Calu3 (cell line): ENCODE measurements around the gene ADGRL3. TPM values are rescaled to one million over a fixed set of nuclear protein-coding genes. Genes with fewer than 3 reads are reported as not detected.

Experiments
- BruUV-seq: library from RNA; stranded (reverse); fragments of 400-500 nt; replicated peaks from 2 replicates; lab custom pipeline; 2021; lab: Mats Ljungman, UMichigan
- CTCF ChIA-PET: fragments of 300-600 bp; sonication (Branson Sonifier 250); formaldehyde crosslinking; loops from one replicate; lab custom pipeline; 2022; ENCODE audit warnings: antibody characterized with exemption; lab: Charles Lee
- DNase-seq: peaks from one replicate; pipeline ENCODE4 v3.0.0; 2022
- H3K27ac Mint-ChIP-seq: one replicate; pipeline ENCODE4 v1.8.0; 2022; ENCODE audit warnings: mixed read lengths; ENCODE audit not compliant: unreplicated experiment
- H3K27me3 Mint-ChIP-seq: one replicate; pipeline ENCODE4 v1.8.0; 2022; ENCODE audit warnings: mixed read lengths; ENCODE audit not compliant: unreplicated experiment
- H3K36me3 Mint-ChIP-seq: one replicate; pipeline ENCODE4 v1.8.0; 2022; ENCODE audit warnings: mild to moderate bottlenecking, moderate library complexity, mixed read lengths; ENCODE audit not compliant: insufficient read depth, unreplicated experiment
- H3K4me1 Mint-ChIP-seq: one replicate; pipeline ENCODE4 v1.8.0; 2022; ENCODE audit warnings: mild to moderate bottlenecking, low read depth, mixed read lengths; ENCODE audit not compliant: unreplicated experiment
- H3K4me3 Mint-ChIP-seq: one replicate; pipeline ENCODE4 v1.8.0; 2022; ENCODE audit warnings: mild to moderate bottlenecking, low read depth, moderate library complexity, mixed read lengths; ENCODE audit not compliant: unreplicated experiment
- H3K9me3 Mint-ChIP-seq: one replicate; pipeline ENCODE4 v1.8.0; 2022; ENCODE audit warnings: low read depth, mixed read lengths; ENCODE audit not compliant: unreplicated experiment
- intact Hi-C: fragments of 100-400 bp; cut with micrococcal nuclease; formaldehyde crosslinking; loops from one replicate; pipeline ENCODE4 v1.10.0; 2022; ENCODE audit not compliant: unreplicated experiment
- total RNA-seq: library from RNA; stranded (reverse); gene quantifications from 2 replicates; pipeline ENCODE4 v1.2.3, GENCODE V29; 2022
- TF ChIP-seq, protein P1 (sequence below): fragments of 200-600 bp; IDR thresholded peaks from one replicate; pipeline ENCODE4 v1.8.0; 2022; ENCODE audit warnings: antibody characterized with exemption; ENCODE audit not compliant: unreplicated experiment

ADGRL3 gene
- total RNA-seq, 1 experiment from 2014 or later: 0.66 TPM

DNA sequence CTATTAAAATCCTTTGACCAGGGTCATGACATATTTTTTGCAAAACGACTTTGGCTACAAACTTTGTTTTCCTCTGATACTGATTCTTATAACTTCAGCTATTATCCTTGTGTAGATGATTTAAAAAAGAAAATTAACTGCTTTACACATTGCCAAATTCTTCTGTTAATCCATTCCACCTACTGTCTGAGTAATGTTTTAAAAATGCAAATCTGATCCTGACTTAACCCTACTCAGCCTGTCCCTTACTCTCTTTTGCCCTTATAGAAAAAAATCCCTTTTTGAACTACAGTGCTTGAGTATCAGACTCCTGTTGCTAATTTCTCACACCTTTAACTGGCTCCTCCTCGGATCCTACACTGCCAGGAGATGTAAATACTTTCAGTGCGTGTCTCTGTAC lies 723.1 kb downstream of the ADGRL3 start:
- no TSS peak for BruUV-seq
- no peaks in the 10 kb centered on the region for H3K27me3 Mint-ChIP-seq
- TF ChIP-seq, protein P1, sequence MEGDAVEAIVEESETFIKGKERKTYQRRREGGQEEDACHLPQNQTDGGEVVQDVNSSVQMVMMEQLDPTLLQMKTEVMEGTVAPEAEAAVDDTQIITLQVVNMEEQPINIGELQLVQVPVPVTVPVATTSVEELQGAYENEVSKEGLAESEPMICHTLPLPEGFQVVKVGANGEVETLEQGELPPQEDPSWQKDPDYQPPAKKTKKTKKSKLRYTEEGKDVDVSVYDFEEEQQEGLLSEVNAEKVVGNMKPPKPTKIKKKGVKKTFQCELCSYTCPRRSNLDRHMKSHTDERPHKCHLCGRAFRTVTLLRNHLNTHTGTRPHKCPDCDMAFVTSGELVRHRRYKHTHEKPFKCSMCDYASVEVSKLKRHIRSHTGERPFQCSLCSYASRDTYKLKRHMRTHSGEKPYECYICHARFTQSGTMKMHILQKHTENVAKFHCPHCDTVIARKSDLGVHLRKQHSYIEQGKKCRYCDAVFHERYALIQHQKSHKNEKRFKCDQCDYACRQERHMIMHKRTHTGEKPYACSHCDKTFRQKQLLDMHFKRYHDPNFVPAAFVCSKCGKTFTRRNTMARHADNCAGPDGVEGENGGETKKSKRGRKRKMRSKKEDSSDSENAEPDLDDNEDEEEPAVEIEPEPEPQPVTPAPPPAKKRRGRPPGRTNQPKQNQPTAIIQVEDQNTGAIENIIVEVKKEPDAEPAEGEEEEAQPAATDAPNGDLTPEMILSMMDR: no peak
- intact Hi-C loops: no loop called here
- CTCF ChIA-PET: no interaction called here
- H3K4me3 Mint-ChIP-seq: no peak overlapping the region
- no peaks in the 10 kb centered on the region for H3K36me3 Mint-ChIP-seq
- H3K4me1 Mint-ChIP-seq: no peaks in the 10 kb centered on the region
- no peak overlapping the region for H3K27ac Mint-ChIP-seq
- H3K9me3 Mint-ChIP-seq: peaks cover 2% of the 10 kb centered on the region
- no peak for DNase-seq

DNA sequence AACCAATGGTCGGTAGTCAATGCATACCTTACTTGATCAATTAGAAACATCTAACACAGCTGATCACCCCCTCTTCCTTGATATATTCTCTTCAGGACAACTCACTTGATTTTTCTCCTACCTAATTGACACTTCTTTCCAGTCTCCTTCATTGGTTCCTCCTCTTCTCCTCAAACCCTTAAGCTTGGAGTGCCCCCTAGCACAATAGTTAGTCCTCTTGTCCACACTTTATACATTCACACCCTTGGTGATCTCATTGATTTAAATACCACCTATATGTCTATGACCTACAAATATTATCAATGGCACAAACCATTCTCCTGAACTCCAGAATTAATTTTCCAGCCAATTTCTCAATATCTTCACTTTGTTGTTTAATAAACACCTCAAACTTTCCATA lies 724.0 kb downstream of the ADGRL3 start:
- Mint-ChIP-seq H3K9me3 (peaks cover 2% of the 10 kb centered on the region), H3K27ac (no peak overlapping the region), H3K27me3 (no peaks in the 10 kb centered on the region), H3K4me3 (no peak overlapping the region), H3K36me3 (no peaks in the 10 kb centered on the region), H3K4me1 (no peaks in the 10 kb centered on the region)
- TF ChIP-seq, protein P1: no peak
- CTCF ChIA-PET: no interaction called here
- DNase-seq: no peak
- intact Hi-C loops: no loop called here
- BruUV-seq: no TSS peak

DNA sequence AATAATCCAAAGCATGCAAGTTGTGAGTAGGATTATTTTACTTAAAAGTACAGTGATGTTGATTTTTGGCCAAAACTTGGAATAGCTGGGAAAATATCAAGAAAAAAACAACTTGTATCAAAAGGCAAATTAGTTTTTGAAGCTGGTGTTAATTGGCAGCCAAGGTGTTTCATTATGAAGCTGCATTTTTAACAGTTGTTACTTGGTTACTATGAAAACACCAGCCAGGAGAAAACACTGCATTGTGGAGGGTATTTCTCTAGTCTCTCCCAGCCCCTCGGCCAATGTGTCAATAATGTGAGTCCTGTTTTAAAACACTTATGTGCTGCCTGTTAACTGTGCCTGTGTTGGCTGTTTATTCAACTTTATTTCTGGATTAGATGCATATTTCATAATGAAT lies 733.4 kb downstream of the ADGRL3 start:
- no peak overlapping the region for H3K27ac Mint-ChIP-seq
- TF ChIP-seq, protein P1: no peak
- intact Hi-C loops: no loop called here
- CTCF ChIA-PET: interaction anchor here (0.7 kb wide), 1 partner anchor 678 kb away, joined by 3 read pairs; no protein-coding TSS in a partner anchor
- no peaks in the 10 kb centered on the region for H3K27me3 Mint-ChIP-seq
- BruUV-seq: no TSS peak
- peaks cover 2% of the 10 kb centered on the region for H3K9me3 Mint-ChIP-seq
- DNase-seq: no peak
- no peaks in the 10 kb centered on the region for H3K36me3 Mint-ChIP-seq
- H3K4me1 Mint-ChIP-seq: no peaks in the 10 kb centered on the region
- no peak overlapping the region for H3K4me3 Mint-ChIP-seq

DNA sequence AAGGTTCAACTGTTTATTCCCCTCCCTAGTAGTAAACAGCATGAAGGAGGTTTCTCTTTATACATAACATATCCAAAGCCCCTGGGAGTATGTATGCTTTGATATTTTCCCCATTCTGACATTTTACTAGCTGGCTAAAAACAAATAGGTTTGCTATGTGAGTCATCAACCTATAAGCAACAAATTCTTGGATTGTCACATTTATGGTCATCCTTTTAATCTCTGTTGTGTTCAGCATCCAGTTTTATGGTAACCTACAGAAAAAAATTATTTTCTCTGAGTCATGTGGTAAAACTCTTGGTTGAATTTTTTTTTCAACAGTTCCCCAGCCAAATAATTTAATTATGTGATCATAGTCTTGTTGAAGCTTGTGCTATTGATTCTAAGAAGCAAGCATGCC lies 734.1 kb downstream of the ADGRL3 start:
- Mint-ChIP-seq H3K36me3 (no peaks in the 10 kb centered on the region), H3K9me3 (peaks cover 4% of the 10 kb centered on the region), H3K27me3 (no peaks in the 10 kb centered on the region), H3K4me1 (no peaks in the 10 kb centered on the region), H3K27ac (no peak overlapping the region), H3K4me3 (no peak overlapping the region)
- intact Hi-C loops: no loop called here
- BruUV-seq: no TSS peak
- no peak for DNase-seq
- TF ChIP-seq, protein P1: no peak
- CTCF ChIA-PET: no interaction called here
